ENCODE results near the gene FYCO1. TPM values are rescaled to one million over a fixed set of nuclear protein-coding genes. Genes with fewer than 3 reads are reported as not detected.

FYCO1 gene
- polyA plus RNA-seq, 3 donors, result 0.59 to 5.0 (median 1.3) TPM

DNA sequence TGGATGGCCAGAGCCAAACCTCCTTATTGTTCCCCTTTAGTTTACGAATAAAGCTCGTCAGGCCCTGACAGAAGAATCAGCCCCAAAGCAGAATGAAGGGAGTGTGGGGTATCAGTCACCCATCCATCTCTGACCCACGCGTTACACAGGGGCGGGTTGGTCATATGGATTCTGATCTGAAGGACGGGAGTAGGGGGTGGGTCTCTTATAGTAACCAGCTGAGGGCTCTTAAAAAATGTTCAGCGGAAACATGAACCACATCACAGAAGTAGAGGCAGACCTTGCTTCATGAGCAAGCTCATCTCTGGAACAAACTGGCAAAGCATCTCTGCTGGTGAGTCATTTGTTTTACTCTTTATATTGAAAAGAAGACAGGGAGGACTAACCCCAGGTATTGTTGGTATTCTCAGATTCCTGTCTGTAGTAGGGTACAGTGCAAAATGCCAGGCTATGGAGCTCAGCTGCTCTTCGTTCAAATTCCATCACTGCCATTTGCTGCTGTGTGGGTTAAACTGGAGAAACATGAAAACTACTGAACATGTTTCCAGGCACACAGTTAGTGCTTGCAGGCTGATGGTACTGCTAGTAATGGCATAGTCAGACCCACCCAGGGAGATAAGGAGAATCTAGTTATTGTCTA lies 52.3 kb downstream of the FYCO1 start, which contains the start of gene CXCR6:
CXCR6 (plus strand) TSS at position 258 of the 640 bp plus-strand sequence. CDS start 3,018 bp downstream, outside the sequence.
- Histone ChIP-seq H3K27ac (ENCODE audit: low read depth in 1 of 2, low read length in 2 of 2) (no peak within 1 kb of the TSS), H3K27me3 (ENCODE audit: control insufficient read depth in 2 of 2, insufficient read depth in 2 of 2, low read length in 2 of 2) (no peaks in the 10 kb centered on the region), H3K36me3 (replicated peaks in 1 of 2; ENCODE audit: control insufficient read depth in 1 of 2, insufficient read depth in 2 of 2, low read length in 2 of 2) (peaks cover 29 to 67% of the 10 kb centered on the region in 2 donors), H3K4me1 (ENCODE audit: control insufficient read depth in 1 of 2, insufficient read depth in 2 of 2, low read length in 2 of 2) (peaks cover 0 to 2% of the 10 kb centered on the region in 2 donors), H3K79me2 (ENCODE audit: insufficient read depth, low read length) (no peaks in the 10 kb centered on the region), H3K4me2 (replicated peaks; ENCODE audit: extremely low read depth, low read length, poor library complexity, severe bottlenecking) (no peak within 1 kb of the TSS), H2AFZ (ENCODE audit: insufficient read depth, low read depth, low read length, poor library complexity, severe bottlenecking) (no peak within 1 kb of the TSS), H3K9me3 (replicated peaks in 1 of 2; ENCODE audit: control insufficient read depth in 1 of 2, insufficient read depth in 1 of 2, low read length in 2 of 2) (no peaks in the 10 kb centered on the region), H3K4me3 (replicated peaks in 1 of 3; ENCODE audit: low read depth in 2 of 3, low read length in 3 of 3) (no peak within 1 kb of the TSS), H4K20me1 (ENCODE audit: insufficient read depth, low read length) (peaks cover 3% of the 10 kb centered on the region), H3K9ac (ENCODE audit: insufficient read depth, low read length, poor library complexity, severe bottlenecking) (no peak within 1 kb of the TSS)
- Mint-ChIP-seq H3K4me1 (peaks cover 4% of the 10 kb centered on the region), H3K27ac (no peak within 1 kb of the TSS), H3K36me3 (peaks cover 61 to 63% of the 10 kb centered on the region in 2 donors), H3K27me3 (ENCODE audit: low read depth in 3 of 3) (peaks cover 0 to 1% (median 0%) of the 10 kb centered on the region in 3 donors), H3K9me3 (no peaks in the 10 kb centered on the region), H3K4me3 (no peak within 1 kb of the TSS)
- intact Hi-C loops (cut with micrococcal nuclease), result no loop called here
- DNase-seq, result no peak
- WGBS (ENCODE audit: insufficient coverage), result 98% methylated on average over 6 of the region's 8 CpGs
- TF ChIP-seq, protein P1, sequence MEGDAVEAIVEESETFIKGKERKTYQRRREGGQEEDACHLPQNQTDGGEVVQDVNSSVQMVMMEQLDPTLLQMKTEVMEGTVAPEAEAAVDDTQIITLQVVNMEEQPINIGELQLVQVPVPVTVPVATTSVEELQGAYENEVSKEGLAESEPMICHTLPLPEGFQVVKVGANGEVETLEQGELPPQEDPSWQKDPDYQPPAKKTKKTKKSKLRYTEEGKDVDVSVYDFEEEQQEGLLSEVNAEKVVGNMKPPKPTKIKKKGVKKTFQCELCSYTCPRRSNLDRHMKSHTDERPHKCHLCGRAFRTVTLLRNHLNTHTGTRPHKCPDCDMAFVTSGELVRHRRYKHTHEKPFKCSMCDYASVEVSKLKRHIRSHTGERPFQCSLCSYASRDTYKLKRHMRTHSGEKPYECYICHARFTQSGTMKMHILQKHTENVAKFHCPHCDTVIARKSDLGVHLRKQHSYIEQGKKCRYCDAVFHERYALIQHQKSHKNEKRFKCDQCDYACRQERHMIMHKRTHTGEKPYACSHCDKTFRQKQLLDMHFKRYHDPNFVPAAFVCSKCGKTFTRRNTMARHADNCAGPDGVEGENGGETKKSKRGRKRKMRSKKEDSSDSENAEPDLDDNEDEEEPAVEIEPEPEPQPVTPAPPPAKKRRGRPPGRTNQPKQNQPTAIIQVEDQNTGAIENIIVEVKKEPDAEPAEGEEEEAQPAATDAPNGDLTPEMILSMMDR (IDR thresholded peaks at IDR 0.05), result no peak

DNA sequence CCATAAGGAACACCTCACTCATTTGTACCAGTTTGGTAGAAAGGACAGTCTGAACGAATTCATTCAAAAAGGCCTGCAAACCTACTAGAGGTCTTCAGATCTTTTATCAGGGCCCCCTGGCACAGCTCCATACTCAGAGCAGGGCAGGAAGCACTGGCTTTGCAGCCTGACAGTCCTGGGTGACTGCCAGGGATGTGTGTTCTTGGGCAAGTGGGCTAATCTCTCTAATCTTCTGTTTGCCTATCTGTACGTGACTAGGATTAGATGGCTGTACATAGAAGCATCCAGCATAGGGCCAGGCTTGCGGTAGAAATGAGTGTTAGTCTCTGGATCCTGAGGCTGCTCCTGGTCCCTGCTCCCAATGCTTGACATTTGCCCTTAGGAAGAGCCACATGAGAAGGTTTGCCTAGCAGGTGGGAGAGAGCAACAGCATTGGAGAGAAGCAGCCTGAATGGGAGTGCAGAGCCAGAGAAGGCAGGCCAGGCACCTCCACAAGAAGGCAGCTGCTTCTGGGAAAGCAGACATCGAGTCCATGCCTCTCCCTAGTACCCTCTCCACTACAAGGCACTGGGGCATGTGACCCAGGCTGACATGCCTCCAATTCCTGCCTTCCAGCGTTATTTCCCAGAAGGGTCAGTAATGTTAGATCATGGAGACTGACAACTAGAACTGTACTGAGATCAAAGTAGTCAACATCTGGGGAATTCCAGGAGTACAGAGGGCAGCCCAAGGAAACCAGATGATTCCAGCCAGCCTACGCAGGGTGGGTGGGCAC lies 53.4 kb downstream of the FYCO1 start:
- Histone ChIP-seq H3K27me3 (ENCODE audit: control insufficient read depth in 2 of 2, insufficient read depth in 2 of 2, low read length in 2 of 2) (no peaks in the 10 kb centered on the region), H3K4me1 (ENCODE audit: control insufficient read depth in 1 of 2, insufficient read depth in 2 of 2, low read length in 2 of 2) (peaks cover 0 to 2% of the 10 kb centered on the region in 2 donors), H3K27ac (ENCODE audit: low read depth in 1 of 2, low read length in 2 of 2) (no peak overlapping the region), H3K36me3 (replicated peaks in 1 of 2; ENCODE audit: control insufficient read depth in 1 of 2, insufficient read depth in 2 of 2, low read length in 2 of 2) (peaks cover 24 to 65% of the 10 kb centered on the region in 2 donors), H3K79me2 (ENCODE audit: insufficient read depth, low read length) (no peaks in the 10 kb centered on the region), H4K20me1 (ENCODE audit: insufficient read depth, low read length) (peaks cover 3% of the 10 kb centered on the region), H2AFZ (ENCODE audit: insufficient read depth, low read depth, low read length, poor library complexity, severe bottlenecking) (no peak overlapping the region), H3K4me2 (replicated peaks; ENCODE audit: extremely low read depth, low read length, poor library complexity, severe bottlenecking) (no peak overlapping the region), H3K9ac (ENCODE audit: insufficient read depth, low read length, poor library complexity, severe bottlenecking) (no peak overlapping the region), H3K9me3 (replicated peaks in 1 of 2; ENCODE audit: control insufficient read depth in 1 of 2, insufficient read depth in 1 of 2, low read length in 2 of 2) (no peaks in the 10 kb centered on the region), H3K4me3 (replicated peaks in 1 of 3; ENCODE audit: low read depth in 2 of 3, low read length in 3 of 3) (no peak overlapping the region)
- H3K27me3 Mint-ChIP-seq (ENCODE audit: low read depth in 3 of 3), result peaks cover 0 to 1% (median 0%) of the 10 kb centered on the region in 3 donors
- H3K4me3 Mint-ChIP-seq, result no peak overlapping the region
- peaks cover 63 to 64% of the 10 kb centered on the region in 2 donors for H3K36me3 Mint-ChIP-seq
- H3K27ac Mint-ChIP-seq, result peak overlapping the region in 2 of 7 donors; percentile 15 to 16
- 69% methylated on average over 4 of the region's 6 CpGs for WGBS (ENCODE audit: insufficient coverage)
- DNase-seq, result no peak
- peaks cover 4% of the 10 kb centered on the region for H3K4me1 Mint-ChIP-seq
- intact Hi-C loops (cut with micrococcal nuclease), result no loop called here
- TF ChIP-seq, protein P1 (IDR thresholded peaks at IDR 0.05), result no peak
- H3K9me3 Mint-ChIP-seq, result no peaks in the 10 kb centered on the region
